Liver (tissue), 9 donors: Measurements from ENCODE around the gene SEMA6D. TPM values are rescaled to one million over a fixed set of nuclear protein-coding genes. Genes with fewer than 3 reads are reported as not detected.
A peak's percentile ranks its signal among the peaks of the same experiment; 100 is the strongest.

Experiments used
- DNase-seq: peaks from one replicate; pipeline ENCODE4 v3.0.0-alpha.2; 2017; ENCODE audit warnings: low spot score
- H3K27ac ChIP-seq, 2 donors: one replicate each; pipeline ENCODE4 v1.7.0; 2013; ENCODE audit warnings: inconsistent platforms in 2 of 2, low read length in 2 of 2, control low read depth in 1 of 2, low read depth in 1 of 2, mild to moderate bottlenecking in 1 of 2
- H3K27me3 ChIP-seq, 4 donors: one replicate each; pipeline versions ENCODE4 v1.6.1 to v1.7.0; 2013; ENCODE audit warnings: low read length in 3 of 4, inconsistent platforms in 1 of 4, mild to moderate bottlenecking in 1 of 4, moderate library complexity in 1 of 4; ENCODE audit not compliant: control insufficient read depth in 4 of 4, insufficient read depth in 4 of 4
- H3K36me3 ChIP-seq, 4 donors: one replicate each; pipeline versions ENCODE4 v1.6.1 to v1.7.0; 2013; ENCODE audit warnings: low read length in 3 of 4, mild to moderate bottlenecking in 3 of 4, low read depth in 1 of 4, moderate library complexity in 1 of 4; ENCODE audit not compliant: control insufficient read depth in 4 of 4, insufficient read depth in 3 of 4
- H3K4me1 ChIP-seq, 4 donors: one replicate each; pipeline versions ENCODE4 v1.6.1 to v1.7.0; 2013; ENCODE audit warnings: low read length in 3 of 4, mild to moderate bottlenecking in 3 of 4, moderate library complexity in 1 of 4; ENCODE audit not compliant: control insufficient read depth in 4 of 4, insufficient read depth in 4 of 4
- H3K4me3 ChIP-seq, 3 donors: one replicate each; pipeline versions ENCODE4 v1.6.1 to v1.7.0; 2013; ENCODE audit warnings: low read length in 3 of 3, control low read depth in 1 of 3, low read depth in 1 of 3, mild to moderate bottlenecking in 1 of 3
- H3K9ac ChIP-seq, 2 donors: one replicate each; pipeline ENCODE4 v1.7.0; 2013; ENCODE audit warnings: low read length in 2 of 2, mild to moderate bottlenecking in 2 of 2, moderate library complexity in 2 of 2, control low read depth in 1 of 2, low read depth in 1 of 2
- H3K9me3 ChIP-seq, 4 donors: one replicate each; pipeline versions ENCODE4 v1.6.1 to v1.7.0; 2013; ENCODE audit warnings: low read length in 3 of 4; ENCODE audit not compliant: control insufficient read depth in 4 of 4
- CTCF ChIP-seq: fragments of 150-350 bp; IDR thresholded peaks from 2 replicates; pipeline ENCODE4 v1.5.1; 2017; ENCODE audit warnings: improper control_type of control experiment, low read depth, low read length; ENCODE audit not compliant: missing input control
- EGR1 ChIP-seq, 2 donors: IDR thresholded peaks; 2 replicates each; pipeline ENCODE4 v1.6.1; 2016 to 2018; ENCODE audit warnings: antibody characterized with exemption in 2 of 2, low read depth in 2 of 2
- FOXA2 ChIP-seq: IDR thresholded peaks from 2 replicates; pipeline ENCODE4 v1.6.1; 2016; ENCODE audit warnings: antibody characterized with exemption
- HNF4A ChIP-seq, 2 donors: conservative IDR thresholded peaks; 2 replicates each; pipeline ENCODE4 v1.6.1; 2016; ENCODE audit warnings: antibody characterized with exemption in 2 of 2, mild to moderate bottlenecking in 2 of 2
- HNF4G ChIP-seq: IDR thresholded peaks from 2 replicates; pipeline ENCODE4 v1.6.1; 2016; ENCODE audit warnings: antibody characterized with exemption
- MAX ChIP-seq: IDR thresholded peaks from 2 replicates; pipeline ENCODE4 v1.6.1; 2016; ENCODE audit warnings: antibody characterized with exemption
- NR2F2 ChIP-seq: IDR thresholded peaks from 2 replicates; pipeline ENCODE4 v1.6.1; 2016; ENCODE audit warnings: antibody characterized with exemption
- RAD21 ChIP-seq, 2 donors: IDR thresholded peaks; 2 replicates each; pipeline ENCODE4 v1.6.1; 2016; ENCODE audit warnings: antibody characterized with exemption in 2 of 2, mild to moderate bottlenecking in 2 of 2
- REST ChIP-seq: IDR thresholded peaks from 2 replicates; pipeline ENCODE4 v1.6.1; 2016; ENCODE audit warnings: antibody characterized with exemption, mild to moderate bottlenecking
- RXRA ChIP-seq, 2 donors: IDR thresholded peaks; 2 replicates each; pipeline ENCODE4 v1.6.1; 2017 to 2018; ENCODE audit warnings: antibody characterized with exemption in 2 of 2, mild to moderate bottlenecking in 1 of 2
- YY1 ChIP-seq: IDR thresholded peaks from 2 replicates; pipeline ENCODE4 v1.6.1; 2016; ENCODE audit warnings: antibody characterized with exemption, mild to moderate bottlenecking
- ZBTB33 ChIP-seq: IDR thresholded peaks from 2 replicates; pipeline ENCODE4 v1.6.1; 2016; ENCODE audit warnings: antibody characterized with exemption
- WGBS: extraction: QIAGEN DNeasy Blood & Tissue Kit; methylation state at CpG from one replicate; pipeline ENCODE4 v1.1.7; 2013; 5-methylcytosine and 5-hydroxymethylcytosine counted together
- polyA plus RNA-seq, 2 donors: library from polyadenylated mRNA; stranded (reverse) in 1 of 2; unstranded in 1 of 2; fragments of 200-250 nt in 1 of 2; fragments of >200 nt in 1 of 2; fragmentation: Nextera tagmentation in 1 of 2; extraction: Ambion mirVana in 1 of 2; gene quantifications; one replicate each; pipeline versions ENCODE4 v1.2.1 to v1.2.3, GENCODE V29; 2013 to 2015
- total RNA-seq, 2 donors: library from RNA; depleted of rRNA; stranded (reverse); fragments of >200 nt; gene quantifications; one replicate each; pipeline ENCODE4 v1.2.3, GENCODE V29; 2014
- donor health status: healthy.
- donor health status: healthy.
- donor health status: healthy.
- donor health status: healthy.
- donor health status: healthy.

The SEMA6D gene
- total and polyA plus RNA-seq, 4 donors: 1.0 to 4.5 (median 3.1) TPM

- TF ChIP-seq REST: no peak
- TF ChIP-seq RXRA (IDR thresholded peaks at IDR 0.05): no peak
- TF ChIP-seq FOXA2: no peak
- TF ChIP-seq EGR1 (IDR thresholded peaks at IDR 0.05; ENCODE audit: low read depth in 2 of 2): no peak
These were observed 29.2 kb downstream of the SEMA6D start (continued) for GRCh38 chr15:47746516-47746915.

- H3K27me3 ChIP-seq: no peaks in the 10 kb centered on the region
- TF ChIP-seq YY1 (no peak), FOXA2 (no peak), NR2F2 (peak; percentile 32), REST (peak; percentile 66), RXRA (IDR thresholded peaks at IDR 0.05) (no peak)
- 62% methylated on average over 2 of the region's 2 CpGs for WGBS
These were observed 32.9 kb downstream of the SEMA6D start for GRCh38 chr15:47750030-47750739.

GRCh38 chr15:47750740-47751262 lies 33.5 kb downstream of the SEMA6D start:
- Histone ChIP-seq H3K9ac (no peak overlapping the region), H3K4me3 (no peak overlapping the region), H3K4me1 (no peaks in the 10 kb centered on the region), H3K27me3 (no peaks in the 10 kb centered on the region), H3K27ac (peak overlapping the region in 1 of 2 donors; percentile 25), H3K36me3 (no peaks in the 10 kb centered on the region), H3K9me3 (peaks cover 0 to 7% (median 7%) of the 10 kb centered on the region in 4 donors)
- DNase-seq: no peak
- 68% methylated on average over 4 of the region's 4 CpGs for WGBS
- no peak for TF ChIP-seq RXRA (IDR thresholded peaks at IDR 0.05)
- no peak for TF ChIP-seq CTCF
- no peak for TF ChIP-seq RAD21 (IDR thresholded peaks at IDR 0.05)
- no peak for TF ChIP-seq NR2F2
- TF ChIP-seq YY1: no peak
- no peak for TF ChIP-seq ZBTB33
- TF ChIP-seq MAX: no peak
- no peak for TF ChIP-seq REST
- TF ChIP-seq EGR1 (IDR thresholded peaks at IDR 0.05; ENCODE audit: low read depth in 2 of 2): no peak
- TF ChIP-seq HNF4G: no peak
- TF ChIP-seq HNF4A (conservative IDR thresholded peaks at IDR 0.05): no peak

More at GRCh38 chr15:47750030-47750739, 32.9 kb downstream of the SEMA6D start:
- no peak for DNase-seq
- H3K36me3 ChIP-seq: no peaks in the 10 kb centered on the region
- no peak overlapping the region for H3K4me3 ChIP-seq
- H3K9me3 ChIP-seq: peaks cover 0 to 7% (median 7%) of the 10 kb centered on the region in 4 donors
- H3K27ac ChIP-seq: no peak overlapping the region
- no peaks in the 10 kb centered on the region for H3K4me1 ChIP-seq
- H3K9ac ChIP-seq: no peak overlapping the region
